HT-29 (cell line): ENCODE measurements around the gene DEFB118. TPM values are rescaled to one million over a fixed set of nuclear protein-coding genes. Genes with fewer than 3 reads are reported as not detected.
"Not testable (repeated sequence)": the region's sequence is repeated elsewhere in the genome, so short reads cannot be mapped to it uniquely, and the experiment has no call there.

Experiments
- DNase-seq: peaks from one replicate; pipeline ENCODE4 v3.0.0-alpha.2; 2015; ENCODE audit warnings: low spot score
- small RNA-seq: library from RNA; depleted of rRNA; stranded (forward); fragments of <200 nt; gene quantifications from one replicate; pipeline ENCODE3, GENCODE V24; 2014
- total RNA-seq: library from RNA; depleted of rRNA; stranded (reverse); fragments of >200 nt; shearing (Covaris generic); gene quantifications from 2 replicates; pipeline ENCODE4 v1.2.3, GENCODE V29; 2014; rRNA removed

DEFB118 gene, protein sequence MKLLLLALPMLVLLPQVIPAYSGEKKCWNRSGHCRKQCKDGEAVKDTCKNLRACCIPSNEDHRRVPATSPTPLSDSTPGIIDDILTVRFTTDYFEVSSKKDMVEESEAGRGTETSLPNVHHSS
- not detected in 2 replicates for total RNA-seq

DNA sequence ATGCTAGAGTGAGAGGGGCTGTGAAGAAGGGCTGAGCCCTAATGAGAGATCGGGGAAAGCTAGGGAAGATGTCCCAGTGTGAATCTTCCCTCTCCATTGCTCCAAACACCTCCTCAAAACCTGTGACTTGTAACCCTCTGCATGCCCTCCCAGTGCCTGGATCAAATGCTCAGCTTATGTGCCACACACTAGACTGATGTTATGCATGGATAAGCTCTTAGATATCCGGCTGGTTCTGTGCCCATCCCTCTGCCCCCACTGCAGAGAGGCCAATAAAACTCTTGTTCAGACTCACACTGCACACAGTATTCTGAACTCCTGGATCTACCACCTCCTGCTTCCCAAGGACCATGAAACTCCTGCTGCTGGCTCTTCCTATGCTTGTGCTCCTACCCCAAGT lies at the start of gene DEFB118:
TSS of gene DEFB118 (plus strand) at position 301 of the 400 bp plus-strand sequence. CDS start at position 351, 50 bp downstream.
- no peak for DNase-seq

DNA sequence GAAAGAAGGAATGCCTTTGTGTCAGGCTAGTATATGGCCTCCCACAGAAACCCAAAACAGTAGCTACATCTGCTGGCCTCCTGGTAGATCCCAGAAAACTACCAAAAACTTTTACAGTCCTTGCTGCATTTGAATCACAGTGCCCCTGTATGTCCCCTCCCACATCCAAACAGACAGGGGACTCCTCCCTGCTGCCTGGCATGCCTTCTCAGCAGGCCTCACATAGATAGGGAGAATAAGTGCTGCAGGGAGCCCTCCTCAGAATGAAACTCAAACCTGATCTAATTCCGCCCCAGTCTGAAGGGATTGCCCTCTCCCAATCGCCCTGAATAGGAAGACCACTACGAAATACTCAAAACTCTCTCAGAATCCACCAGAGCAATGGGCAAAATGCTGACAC lies 45.9 kb upstream of the DEFB118 start:
- no peak for DNase-seq

DNA sequence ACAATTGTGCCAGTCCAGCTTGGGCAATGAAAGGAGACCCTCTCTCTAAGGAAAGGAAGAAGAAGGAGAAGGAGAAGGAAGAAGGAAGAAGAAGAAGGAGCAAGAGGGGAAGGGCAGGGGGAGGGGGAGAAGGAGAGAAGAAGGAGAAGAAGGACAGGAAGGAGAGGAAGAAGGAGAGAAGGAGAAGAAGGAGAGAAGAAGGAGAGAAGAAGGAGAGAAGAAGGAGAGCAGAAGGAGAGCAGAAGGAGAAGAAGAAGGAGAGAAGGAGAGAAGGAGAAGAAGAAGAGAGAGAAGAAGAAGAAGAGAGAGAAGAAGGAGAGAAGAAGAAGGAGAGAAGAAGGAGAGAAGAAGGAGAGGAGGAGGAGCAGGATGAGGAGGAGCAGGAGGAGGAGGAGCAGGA lies 37.5 kb upstream of the DEFB118 start:
- DNase-seq, result no peak

DNA sequence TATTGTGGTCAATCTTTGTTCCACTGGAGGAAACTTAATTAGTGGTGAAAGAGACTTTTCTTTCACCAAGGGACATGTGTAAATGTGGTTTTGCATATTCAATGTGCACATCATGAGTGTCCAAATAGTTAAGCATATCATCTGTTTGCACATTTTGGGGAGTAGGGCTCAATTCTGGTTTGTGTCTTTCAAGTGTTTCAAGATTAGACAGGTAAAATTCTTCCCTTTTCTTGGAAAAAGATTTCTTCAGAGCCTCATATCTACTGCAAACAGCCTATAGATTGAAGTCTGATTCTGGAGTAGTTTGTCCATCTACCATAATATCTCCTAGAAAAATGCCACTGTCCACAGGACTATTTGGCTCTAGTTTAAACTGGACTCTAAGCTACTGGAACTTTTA lies 26.9 kb upstream of the DEFB118 start:
- DNase-seq, result no peak

DNA sequence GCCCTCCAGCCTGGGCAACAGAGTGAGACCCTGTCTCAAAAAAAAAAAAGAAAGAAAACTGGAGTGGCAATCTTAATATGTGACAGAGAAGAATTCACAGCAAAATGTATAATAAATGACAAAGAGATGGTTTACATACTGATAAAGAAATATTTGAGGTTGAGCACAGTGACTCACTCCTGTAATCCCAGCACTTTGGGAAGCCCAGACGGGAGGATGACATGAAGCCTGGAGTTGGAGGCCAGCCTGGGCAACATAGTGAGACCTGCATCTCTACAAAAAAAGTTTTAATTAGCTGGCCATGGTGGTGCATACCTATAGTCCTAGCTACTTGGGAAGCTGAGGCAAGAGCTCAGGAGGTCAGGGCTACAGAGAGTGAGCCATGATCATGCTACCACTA lies 12.4 kb upstream of the DEFB118 start:
- no peak for DNase-seq

DNA sequence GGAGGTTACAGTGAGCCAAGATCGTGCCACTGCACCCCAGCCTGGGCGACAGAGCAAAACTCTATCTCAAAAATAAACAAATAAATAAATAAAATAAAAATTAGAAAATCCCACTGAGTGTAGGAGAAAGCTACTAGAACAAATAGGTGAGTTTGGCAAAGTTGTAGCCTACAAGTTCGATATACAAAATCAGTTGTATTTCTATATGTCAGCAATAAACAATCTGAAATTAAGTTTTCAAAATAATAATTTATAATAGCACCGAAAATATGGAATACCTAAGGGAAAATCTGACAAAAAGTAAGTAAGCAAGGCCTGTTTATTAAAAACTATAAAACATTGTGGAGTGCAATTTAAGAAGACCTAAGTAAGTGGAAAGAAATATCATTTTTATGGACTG lies 5.1 kb upstream of the DEFB118 start:
- no peak for DNase-seq

DNA sequence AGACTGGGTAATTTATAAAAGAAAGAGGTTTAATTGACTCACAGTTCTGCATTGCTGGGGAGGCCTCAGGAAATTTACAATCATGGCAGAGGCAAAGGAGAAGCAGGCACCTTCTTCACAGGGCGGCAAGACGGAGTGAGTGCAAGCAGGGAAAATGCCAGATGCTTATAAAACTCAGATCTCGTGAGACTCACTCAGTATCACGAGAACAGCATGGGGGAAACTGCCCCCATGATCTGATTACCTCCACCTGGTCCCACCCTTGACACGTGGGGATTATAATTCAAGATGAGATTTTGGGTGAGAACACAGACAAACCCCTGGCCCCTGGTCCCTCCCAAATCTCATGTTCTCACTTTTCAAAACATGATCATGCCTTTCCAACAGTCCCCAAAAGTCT lies 4.1 kb upstream of the DEFB118 start:
- not testable (repeated sequence) for DNase-seq

DNA sequence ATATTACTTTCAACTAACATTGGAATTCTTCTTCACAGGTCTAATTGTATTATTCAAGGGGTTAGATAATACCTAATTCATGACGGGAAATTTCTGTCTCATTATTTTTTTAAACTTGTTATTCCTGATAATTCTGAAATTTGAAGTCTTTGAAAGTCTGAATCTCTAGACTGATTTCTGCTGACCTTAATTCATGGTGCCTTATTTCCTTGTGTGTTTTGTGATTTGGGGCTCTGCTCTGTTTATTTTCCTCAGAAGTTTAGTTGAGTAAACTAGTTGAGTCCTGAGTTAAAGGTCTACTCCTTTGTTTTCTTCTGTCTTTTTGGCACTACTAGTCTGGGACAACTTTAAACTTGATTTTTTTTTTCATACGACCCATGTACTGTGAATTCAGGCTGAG lies 5.9 kb downstream of the DEFB118 start:
- DNase-seq, result no peak

DNA sequence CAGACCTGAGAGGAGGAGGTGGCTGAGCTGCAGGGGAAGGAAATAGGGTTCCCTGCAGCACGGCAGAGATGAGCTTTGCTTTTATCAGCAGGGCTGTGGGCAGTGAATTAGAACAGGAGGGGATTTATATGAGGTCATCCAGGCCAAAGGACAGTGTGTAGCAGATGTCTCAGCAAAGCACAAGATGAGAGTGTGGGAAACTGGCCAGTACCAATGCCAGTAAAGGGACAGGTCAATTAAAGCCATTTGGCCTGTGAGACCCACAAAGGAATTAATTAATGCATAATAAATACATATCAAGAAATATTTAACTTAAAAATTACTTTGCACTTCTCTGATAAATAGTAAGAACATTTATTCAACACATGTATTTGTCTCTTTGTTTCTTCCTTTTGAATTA lies 22.1 kb downstream of the DEFB118 start, which contains the start of gene DEFB119:
TSS of gene DEFB119 (minus strand) at position 101 of the 400 bp plus-strand sequence. CDS start 107 bp downstream, outside the sequence.
- no peak for DNase-seq

DNA sequence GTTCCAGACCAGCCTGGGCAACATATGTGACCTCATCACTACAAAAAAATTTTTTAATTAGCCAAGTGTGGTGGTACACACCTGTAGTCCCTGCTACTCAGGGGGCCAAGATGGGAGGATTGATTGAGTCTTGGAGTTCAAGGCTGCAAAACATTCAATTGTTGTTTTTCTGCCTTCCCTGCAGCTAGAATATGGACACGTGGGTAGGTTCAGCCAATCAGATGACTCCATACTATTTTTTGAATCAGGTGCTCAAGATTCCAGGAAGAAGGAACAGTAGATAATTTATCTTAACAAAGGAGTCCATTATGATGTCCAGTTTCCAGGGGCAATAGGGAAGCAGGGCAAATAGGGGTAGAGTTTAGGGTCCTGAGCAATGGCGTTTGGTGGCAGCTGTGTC lies 24.4 kb downstream of the DEFB118 start:
- no peak for DNase-seq

DNA sequence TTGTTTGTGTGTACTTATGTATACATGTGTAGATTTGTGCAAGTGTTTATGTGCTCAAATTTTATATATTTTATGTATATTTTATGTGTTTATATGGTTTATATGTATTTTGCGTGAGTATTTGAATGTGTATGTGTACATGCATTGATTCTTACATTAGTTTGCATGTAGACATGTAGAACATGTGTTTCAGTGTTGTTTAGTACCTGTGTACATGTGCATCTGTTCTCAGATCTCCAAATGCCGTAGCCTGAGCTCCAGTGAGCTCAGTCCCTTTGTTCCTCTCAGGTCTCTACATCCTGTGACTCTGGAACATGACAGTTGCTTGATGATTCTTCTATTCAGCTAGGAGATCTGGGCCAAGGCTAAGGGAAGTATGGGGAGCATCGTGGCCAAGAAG lies 26.5 kb downstream of the DEFB118 start:
- DNase-seq, result no peak

DNA sequence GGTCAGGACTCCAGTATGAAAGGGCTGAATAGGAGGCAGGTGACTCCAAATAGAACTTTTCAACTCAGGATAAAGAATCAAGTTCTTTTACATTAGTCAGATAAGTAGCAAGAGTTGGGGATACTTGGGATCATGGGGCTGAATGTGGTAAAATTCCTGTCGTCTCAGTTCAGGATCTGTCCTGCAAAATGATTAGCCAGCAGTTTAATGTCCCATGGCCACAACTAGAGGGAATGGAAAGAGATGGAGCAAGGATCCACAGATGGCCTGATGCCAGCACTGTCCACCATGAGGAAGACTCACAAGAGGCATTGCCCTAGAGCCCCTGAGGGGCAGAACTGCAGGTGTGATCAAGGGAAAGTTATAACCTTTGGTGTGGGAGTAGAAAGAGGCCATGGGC lies 35.5 kb downstream of the DEFB118 start:
- DNase-seq, result no peak

DNA sequence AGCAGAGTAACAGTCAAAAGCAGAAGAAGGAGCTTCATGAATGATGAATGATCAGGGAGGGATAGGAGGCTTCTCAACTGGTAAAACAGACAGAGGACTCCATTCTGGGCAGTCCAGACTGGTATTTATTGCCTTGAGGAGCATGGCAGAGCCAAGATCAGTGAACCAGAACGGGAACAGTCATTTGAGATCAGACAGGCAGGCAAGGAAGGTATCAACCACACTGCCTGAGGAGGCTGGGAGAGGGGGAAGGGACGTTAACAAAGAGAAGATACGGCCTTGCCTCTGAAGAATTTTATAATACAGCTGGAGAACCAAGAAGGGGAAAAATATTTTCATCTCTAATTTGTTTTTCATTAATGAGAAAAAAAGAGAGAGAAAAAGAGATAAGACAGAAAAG lies 37.7 kb downstream of the DEFB118 start, which contains the start of gene DEFB121:
TSS of gene DEFB121 (minus strand) at position 101 of the 400 bp plus-strand sequence. CDS start at position 38, 63 bp downstream.
- DNase-seq, result no peak

DNA sequence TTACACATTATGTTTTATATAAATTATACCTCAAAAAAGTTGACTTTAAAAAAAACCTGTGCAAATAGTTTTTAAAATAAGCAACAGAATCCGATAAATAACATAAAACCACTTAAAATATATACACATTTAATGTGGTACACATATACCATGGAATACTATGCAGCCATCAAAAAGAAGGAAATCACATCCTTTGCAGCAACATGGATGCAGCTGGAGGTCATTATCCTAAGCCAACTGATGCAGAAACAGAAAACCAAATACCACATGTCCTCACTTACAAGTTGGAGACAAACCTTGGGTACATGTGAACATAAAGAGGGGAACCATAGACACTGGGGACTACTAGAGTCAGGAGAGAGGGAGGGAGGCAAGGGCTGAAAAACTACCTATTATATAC lies 41.6 kb downstream of the DEFB118 start:
- DNase-seq, result no peak

DNA sequence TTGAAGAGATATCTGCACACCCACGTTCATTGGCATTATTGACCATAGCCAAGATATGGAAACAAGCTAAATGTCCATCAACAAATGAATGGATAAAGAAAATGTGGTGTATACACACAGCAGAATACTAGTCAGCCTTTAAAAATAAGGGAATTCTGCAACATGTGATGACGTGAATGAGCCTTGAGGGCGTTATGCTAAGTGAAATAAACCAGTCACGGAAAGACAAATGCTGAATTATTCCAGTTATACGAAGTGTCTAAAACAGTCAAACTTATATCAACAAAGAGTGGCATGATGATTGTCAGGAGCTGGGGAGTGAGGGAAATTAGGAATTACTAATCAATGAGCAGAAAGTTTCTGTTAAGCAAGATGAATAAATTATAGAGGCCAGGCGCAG lies 46.0 kb downstream of the DEFB118 start:
- no peak for DNase-seq

DNA sequence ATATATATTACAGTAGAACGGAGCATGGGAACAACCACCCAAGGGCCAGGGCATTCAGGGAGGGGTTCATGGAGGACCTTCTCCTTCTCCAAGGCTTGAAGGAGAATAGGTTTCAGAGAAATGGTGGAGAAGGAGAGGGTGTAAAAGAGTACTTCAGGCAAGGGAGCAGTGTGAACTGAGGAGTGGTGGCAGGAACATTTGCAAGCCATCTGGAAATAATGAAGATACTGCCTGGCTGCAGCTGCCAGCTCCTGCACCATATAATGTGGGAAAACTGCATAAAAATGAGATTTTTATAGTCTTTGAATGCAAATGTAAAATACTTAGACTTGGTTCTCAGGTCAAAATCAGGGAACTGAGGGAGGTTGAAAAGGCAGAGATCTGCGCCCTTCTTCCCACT lies 47.3 kb downstream of the DEFB118 start:
- no peak for DNase-seq

DNA sequence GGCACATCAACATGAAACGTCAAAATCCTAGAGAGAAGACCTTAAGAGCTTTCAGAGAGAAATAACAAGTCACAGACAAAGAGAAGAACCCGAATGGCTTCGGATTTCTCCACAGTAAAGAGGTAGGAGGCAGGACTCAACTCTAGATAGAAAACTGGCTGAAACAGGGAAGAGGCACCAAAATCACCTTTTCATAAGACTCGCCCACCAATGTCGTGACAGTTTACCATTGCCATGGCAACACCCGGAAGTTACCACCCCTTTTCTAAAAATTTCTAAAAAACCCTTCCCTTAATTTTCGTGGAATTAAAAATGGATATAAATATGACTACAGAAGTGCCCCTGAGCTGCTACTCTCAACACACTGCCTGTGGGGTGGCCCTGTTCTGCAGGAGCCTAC lies 49.9 kb downstream of the DEFB118 start:
- DNase-seq, result no peak

Small RNA genes within 50 kb of the gene (small RNA-seq; reads per million reads assigned to genes)
- not detected for gene DEFB117
- gene RF00561, result not detected
- gene RNA5SP480, result 0.22 reads per million

Other genes with a start within 250 kb of the DEFB118 start
- not detected in 2 replicates for gene DEFB115, start 110.9 kb upstream of the DEFB118 start, total RNA-seq
- gene DEFB116, start 60.0 kb upstream of the DEFB118 start, total RNA-seq, result not detected in 2 replicates
- gene DEFB119, start 22.0 kb downstream of the DEFB118 start, total RNA-seq, result not detected in 2 replicates
- not detected in 2 replicates for gene DEFB121, start 37.6 kb downstream of the DEFB118 start, total RNA-seq
- not detected in 2 replicates for gene DEFB123, start 72.0 kb downstream of the DEFB118 start, total RNA-seq
- not detected in 2 replicates for gene DEFB124, start 106.5 kb downstream of the DEFB118 start, total RNA-seq
- not detected in 2 replicates for gene REM1, start 106.7 kb downstream of the DEFB118 start, total RNA-seq
- 107 and 115 TPM in 2 replicates for gene HM13, start 145.8 kb downstream of the DEFB118 start, total RNA-seq
- 1,531 and 1,848 TPM in 2 replicates for gene ID1, start 236.7 kb downstream of the DEFB118 start, total RNA-seq